Vagina (tissue), 2 donors: ENCODE data around the gene PTPN14. TPM values are rescaled to one million over a fixed set of nuclear protein-coding genes. Genes with fewer than 3 reads are reported as not detected.
"Not testable (repeated sequence)": the region's sequence is repeated elsewhere in the genome, so short reads cannot be mapped to it uniquely, and the experiment has no call there.

Experiments
- DNase-seq, 2 donors: peaks; one replicate each; pipeline ENCODE4 v3.0.0-alpha.2; 2017; ENCODE audit errors: extremely low spot score in 2 of 2
- H3K27ac ChIP-seq: fragments of 200-600 bp; sonication (generic); one replicate; pipeline ENCODE4 v1.5.1; 2019
- H3K27me3 ChIP-seq: fragments of 200-600 bp; sonication (generic); one replicate; pipeline ENCODE4 v1.5.1; 2019
- H3K36me3 ChIP-seq, 2 donors: fragments of 200-600 bp; sonication (generic); one replicate each; pipeline ENCODE4 v1.5.1; 2017 to 2019
- H3K4me1 ChIP-seq: fragments of 200-600 bp; sonication (generic); one replicate; pipeline ENCODE4 v1.5.1; 2019
- H3K4me3 ChIP-seq, 2 donors: fragments of 200-600 bp; sonication (generic); 1 replicate in 1 of 2; 2 replicates in 1 of 2; pipeline ENCODE4 v1.5.1; 2016 to 2019
- H3K9me3 ChIP-seq: fragments of 200-600 bp; sonication (generic); one replicate; pipeline ENCODE4 v1.5.1; 2019
- POLR2A ChIP-seq, 2 donors: fragments of 450-650 bp; IDR thresholded peaks; one replicate each; pipeline ENCODE4 v1.6.1; 2017; ENCODE audit warnings: antibody characterized with exemption in 2 of 2, mild to moderate bottlenecking in 2 of 2, moderate library complexity in 2 of 2
- POLR2AphosphoS5 ChIP-seq, 2 donors: sonication (generic); formaldehyde crosslinking; IDR thresholded peaks; one replicate each; pipeline ENCODE4 v1.9.0; 2017; ENCODE audit warnings: antibody characterized with exemption in 2 of 2, mild to moderate bottlenecking in 2 of 2, low read depth in 1 of 2; ENCODE audit not compliant: insufficient read depth in 1 of 2
- intact Hi-C: fragments of 100-400 bp; cut with DNase I; formaldehyde crosslinking; loops from one replicate; pipeline ENCODE4 v1.15.1; 2023
- total RNA-seq: library from RNA; depleted of rRNA; stranded (reverse); fragments of >200 nt; gene quantifications from one replicate; pipeline ENCODE4 v1.2.3, GENCODE V29; 2016
- TF ChIP-seq, protein P1 (sequence below), 3 experiments: fragments of 450-650 bp in 2 of 3; fragments of 200-600 bp in 1 of 3; sonication (generic) in 1 of 3; IDR thresholded peaks; one replicate each; pipeline ENCODE4 v1.5.1; 2017 to 2019; ENCODE audit warnings: antibody characterized with exemption in 3 of 3, mild to moderate bottlenecking in 2 of 3, moderate library complexity in 2 of 3

Gene PTPN14
- total RNA-seq, 1 donor from 2014 or later: 24.3 TPM

DNA sequence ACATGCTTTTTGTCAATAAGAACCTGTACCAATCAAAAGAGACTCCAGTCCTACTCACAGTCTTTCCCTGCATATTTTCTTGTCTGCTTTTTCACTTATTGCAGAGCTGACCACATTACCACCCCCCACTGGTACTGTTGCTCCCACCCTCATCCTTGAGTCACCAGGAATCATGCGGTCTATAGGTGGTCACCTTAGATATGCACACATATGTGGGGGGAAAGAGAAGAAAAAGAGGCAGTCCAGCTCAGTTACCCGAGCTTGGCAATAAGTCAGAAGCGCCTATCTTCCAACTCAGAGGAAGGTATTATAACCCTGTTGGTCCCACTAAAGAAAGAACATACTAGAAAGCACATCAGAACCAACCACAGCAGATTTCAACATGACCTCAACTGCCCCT, 151.3 kb downstream of the PTPN14 start:
- Histone ChIP-seq H3K27me3 (no peaks in the 10 kb centered on the region), H3K4me1 (peaks cover 14% of the 10 kb centered on the region), H3K36me3 (peaks cover 0 to 26% of the 10 kb centered on the region in 2 donors), H3K27ac (no peak overlapping the region), H3K9me3 (no peaks in the 10 kb centered on the region), H3K4me3 (no peak overlapping the region)
- no peak for DNase-seq
- intact Hi-C loops: no loop called here
- TF ChIP-seq, protein P1, sequence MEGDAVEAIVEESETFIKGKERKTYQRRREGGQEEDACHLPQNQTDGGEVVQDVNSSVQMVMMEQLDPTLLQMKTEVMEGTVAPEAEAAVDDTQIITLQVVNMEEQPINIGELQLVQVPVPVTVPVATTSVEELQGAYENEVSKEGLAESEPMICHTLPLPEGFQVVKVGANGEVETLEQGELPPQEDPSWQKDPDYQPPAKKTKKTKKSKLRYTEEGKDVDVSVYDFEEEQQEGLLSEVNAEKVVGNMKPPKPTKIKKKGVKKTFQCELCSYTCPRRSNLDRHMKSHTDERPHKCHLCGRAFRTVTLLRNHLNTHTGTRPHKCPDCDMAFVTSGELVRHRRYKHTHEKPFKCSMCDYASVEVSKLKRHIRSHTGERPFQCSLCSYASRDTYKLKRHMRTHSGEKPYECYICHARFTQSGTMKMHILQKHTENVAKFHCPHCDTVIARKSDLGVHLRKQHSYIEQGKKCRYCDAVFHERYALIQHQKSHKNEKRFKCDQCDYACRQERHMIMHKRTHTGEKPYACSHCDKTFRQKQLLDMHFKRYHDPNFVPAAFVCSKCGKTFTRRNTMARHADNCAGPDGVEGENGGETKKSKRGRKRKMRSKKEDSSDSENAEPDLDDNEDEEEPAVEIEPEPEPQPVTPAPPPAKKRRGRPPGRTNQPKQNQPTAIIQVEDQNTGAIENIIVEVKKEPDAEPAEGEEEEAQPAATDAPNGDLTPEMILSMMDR (IDR thresholded peaks at IDR 0.05): no peak
- TF ChIP-seq POLR2A (IDR thresholded peaks at IDR 0.05): no peak
- no peak for TF ChIP-seq POLR2AphosphoS5 (IDR thresholded peaks at IDR 0.05; ENCODE audit: insufficient read depth in 1 of 2, low read depth in 1 of 2)

DNA sequence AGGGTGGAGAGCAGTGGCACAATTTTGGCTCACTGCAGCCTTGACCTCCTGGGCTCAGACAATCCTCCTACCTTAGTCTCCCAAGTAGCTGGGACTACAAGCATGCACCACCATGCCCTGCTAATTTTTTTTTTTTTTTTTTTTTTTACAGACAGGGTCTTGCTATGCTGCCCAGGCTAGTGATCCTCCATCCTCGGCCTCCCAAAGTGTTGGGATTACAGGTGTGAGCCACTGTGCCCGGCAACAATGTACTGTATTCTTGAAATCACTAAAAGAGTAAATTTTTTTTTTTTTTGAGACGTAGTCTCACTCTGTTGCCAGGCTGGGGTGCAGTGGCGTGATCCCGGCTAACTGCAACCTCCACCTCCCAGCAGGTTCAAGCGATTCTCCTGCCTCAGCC, 152.9 kb downstream of the PTPN14 start:
- H3K27me3 ChIP-seq: no peaks in the 10 kb centered on the region
- intact Hi-C loops: loop anchor here (5.0 kb wide), 1 partner anchor 1756 kb away; no protein-coding TSS in a partner anchor
- TF ChIP-seq POLR2AphosphoS5 (IDR thresholded peaks at IDR 0.05; ENCODE audit: insufficient read depth in 1 of 2, low read depth in 1 of 2) (no peak), POLR2A (IDR thresholded peaks at IDR 0.05) (no peak)
- TF ChIP-seq, protein P1 (IDR thresholded peaks at IDR 0.05): no peak
- H3K9me3 ChIP-seq: no peaks in the 10 kb centered on the region
- H3K36me3 ChIP-seq: peaks cover 0 to 30% of the 10 kb centered on the region in 2 donors
- no peak for DNase-seq
- peaks cover 3% of the 10 kb centered on the region for H3K4me1 ChIP-seq
- no peak overlapping the region for H3K27ac ChIP-seq
- H3K4me3 ChIP-seq: no peak overlapping the region

DNA sequence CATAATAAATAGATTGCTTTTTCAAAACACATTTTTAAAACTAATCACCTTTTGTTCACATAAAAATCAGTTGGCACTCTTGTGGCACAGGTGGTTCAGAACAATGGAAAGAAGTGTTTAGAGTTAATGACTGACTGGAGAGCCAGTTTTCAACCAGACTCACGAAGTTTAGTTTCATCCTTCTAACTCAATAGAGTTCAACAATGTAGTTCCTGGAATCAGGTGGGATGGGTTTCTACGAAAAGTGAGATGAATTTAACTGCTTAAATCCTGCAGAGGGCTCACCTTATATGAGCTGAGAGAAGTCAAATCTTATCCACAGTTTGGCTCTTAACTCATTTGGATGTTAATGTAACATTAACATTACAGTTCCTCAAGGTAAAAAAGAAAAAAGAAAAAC, 153.9 kb downstream of the PTPN14 start:
- no peak for DNase-seq
- intact Hi-C loops: loop anchor here (5.0 kb wide), 1 partner anchor 1755 kb away; no protein-coding TSS in a partner anchor
- Histone ChIP-seq H3K36me3 (peaks cover 0 to 40% of the 10 kb centered on the region in 2 donors), H3K4me3 (no peak overlapping the region), H3K9me3 (no peaks in the 10 kb centered on the region), H3K27ac (no peak overlapping the region), H3K4me1 (no peaks in the 10 kb centered on the region), H3K27me3 (no peaks in the 10 kb centered on the region)
- TF ChIP-seq POLR2A (IDR thresholded peaks at IDR 0.05): no peak
- TF ChIP-seq, protein P1 (IDR thresholded peaks at IDR 0.05): no peak
- TF ChIP-seq POLR2AphosphoS5 (IDR thresholded peaks at IDR 0.05; ENCODE audit: insufficient read depth in 1 of 2, low read depth in 1 of 2): no peak

- TF ChIP-seq POLR2A (IDR thresholded peaks at IDR 0.05) (no peak), POLR2AphosphoS5 (IDR thresholded peaks at IDR 0.05; ENCODE audit: insufficient read depth in 1 of 2, low read depth in 1 of 2) (no peak)
- TF ChIP-seq, protein P1 (IDR thresholded peaks at IDR 0.05): no peak
- Histone ChIP-seq H3K9me3 (no peaks in the 10 kb centered on the region), H3K27ac (no peak overlapping the region), H3K4me1 (no peaks in the 10 kb centered on the region), H3K27me3 (no peaks in the 10 kb centered on the region), H3K36me3 (peaks cover 0 to 38% of the 10 kb centered on the region in 2 donors), H3K4me3 (no peak overlapping the region)
- DNase-seq: no peak
- intact Hi-C loops: loop anchor here (5.0 kb wide), 1 partner anchor 1754 kb away; no protein-coding TSS in a partner anchor
These were observed 155.1 kb downstream of the PTPN14 start for GRCh38 chr1:214396330-214396729.

DNA sequence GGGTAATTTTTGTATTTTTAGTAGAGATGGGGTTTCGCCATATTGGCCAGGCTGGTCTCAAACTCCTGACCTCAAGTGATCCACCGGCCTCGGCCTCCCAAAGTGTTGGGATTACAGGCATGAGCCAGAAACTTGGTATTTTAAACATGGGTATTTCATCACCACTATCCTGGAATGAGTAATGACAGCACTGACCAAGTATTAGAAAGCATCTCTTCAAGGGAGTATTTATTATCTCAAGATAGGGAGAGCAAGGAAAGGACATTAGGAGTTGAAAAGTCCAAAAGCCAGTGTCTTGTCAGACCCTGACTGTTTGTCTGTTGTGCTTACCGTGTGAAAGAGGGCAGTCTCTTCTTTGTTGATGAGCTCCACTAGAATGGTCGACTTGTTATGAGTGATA, 156.8 kb downstream of the PTPN14 start:
- DNase-seq, intact Hi-C loops, H3K27me3 ChIP-seq, H3K4me3 ChIP-seq, H3K27ac ChIP-seq, H3K4me1 ChIP-seq, H3K9me3 ChIP-seq: not testable (repeated sequence)
- H3K36me3 ChIP-seq: peaks cover 0 to 36% of the 10 kb centered on the region in 2 donors
